Vein endothelial cell (primary cell): ENCODE results near the gene TMPRSS9. TPM values are rescaled to one million over a fixed set of nuclear protein-coding genes. Genes with fewer than 3 reads are reported as not detected.

Experiments
- total RNA-seq: library from RNA; depleted of rRNA; stranded (reverse); fragments of >200 nt; gene quantifications from 2 replicates; pipeline ENCODE4 v1.2.3, GENCODE V29; 2012

Gene TMPRSS9
- not detected in 2 replicates for total RNA-seq

GRCh38 chr19:2359992-2360685 is at the start of gene TMPRSS9:
Gene TMPRSS9, plus strand, starts transcription at chr19:2360265. Its CDS starts 29,521 bp downstream, at chr19:2389786.

GRCh38 chr19:2328401-2329148 is 31.5 kb upstream of the TMPRSS9 start, which contains the start of the genes LSM7 and SPPL2B:
Gene LSM7, minus strand, starts transcription at chr19:2328586. Its CDS starts 20 bp downstream, at chr19:2328566.
Gene SPPL2B, plus strand, starts transcription at chr19:2328684. Its CDS starts 26 bp downstream, at chr19:2328710.

GRCh38 chr19:2427429-2428320 is 67.6 kb downstream of the TMPRSS9 start, which contains the start of gene TIMM13:
Gene TIMM13, minus strand, starts transcription at chr19:2427586. Its CDS starts 53 bp downstream, at chr19:2427533.

Other genes with a start within 250 kb of the TMPRSS9 start
- 144 and 203 TPM in 2 replicates for gene AP3D1, start 208.7 kb upstream of the TMPRSS9 start, total RNA-seq
- 8.1 and 8.5 TPM in 2 replicates for gene DOT1L, start 196.3 kb upstream of the TMPRSS9 start, total RNA-seq
- 44.3 and 53.9 TPM in 2 replicates for gene PLEKHJ1, start 123.9 kb upstream of the TMPRSS9 start, total RNA-seq
- 43.2 and 61.7 TPM in 2 replicates for gene SF3A2, start 123.4 kb upstream of the TMPRSS9 start, total RNA-seq
- 1.7 and 2.6 TPM in 2 replicates for gene AMH, start 110.9 kb upstream of the TMPRSS9 start, total RNA-seq
- gene JSRP1, start 103.8 kb upstream of the TMPRSS9 start, total RNA-seq, result not detected in 2 replicates
- not detected in 2 replicates for gene PEAK3, start 78.1 kb upstream of the TMPRSS9 start, total RNA-seq
- gene LINGO3, start 52.1 kb upstream of the TMPRSS9 start, total RNA-seq, result under 0.01 TPM in 1 of 2 replicates, not detected in the other
- 127 and 172 TPM in 2 replicates for gene LSM7, start 31.7 kb upstream of the TMPRSS9 start, total RNA-seq
- gene SPPL2B, start 31.6 kb upstream of the TMPRSS9 start, total RNA-seq, result 26.3 and 31.4 TPM in 2 replicates
- gene TIMM13, start 67.3 kb downstream of the TMPRSS9 start, total RNA-seq, result 49.3 and 51.7 TPM in 2 replicates
- gene LMNB2, start 96.7 kb downstream of the TMPRSS9 start, total RNA-seq, result 71.2 and 91.5 TPM in 2 replicates
- gene GADD45B, start 115.9 kb downstream of the TMPRSS9 start, total RNA-seq, result 26.7 and 53.2 TPM in 2 replicates